Measurements from ENCODE around the gene UBR3.
"Not testable (repeated sequence)": the region's sequence is repeated elsewhere in the genome, so short reads cannot be mapped to it uniquely, and the experiment has no call there.

The UBR3 gene

GRCh38 chr2:169822785-169823392 lies 4.4 kb upstream of the UBR3 start:
- peak; percentile 28 for DNase-seq

- no peak for DNase-seq
Measured at GRCh38 chr2:169823996-169824372, 3.3 kb upstream of the UBR3 start.

- peak; percentile 80 for DNase-seq
Measured at GRCh38 chr2:169824373-169825333, 2.6 kb upstream of the UBR3 start, which contains the start of gene METTL5. Gene METTL5 (minus strand): TSS chr2:169824905. CDS start chr2:169824597, 308 bp downstream.

GRCh38 chr2:169828141-169828811 lies 1.0 kb downstream of the UBR3 start:
- peak; percentile 67 for DNase-seq

- DNase-seq, result no peak
Measured at GRCh38 chr2:169834401-169834800, 7.1 kb downstream of the UBR3 start.

- no peak for DNase-seq
Measured at GRCh38 chr2:169838743-169839489, 11.7 kb downstream of the UBR3 start.

GRCh38 chr2:169839954-169840746 lies 12.9 kb downstream of the UBR3 start:
- DNase-seq, result no peak

GRCh38 chr2:169840747-169841142 lies 13.5 kb downstream of the UBR3 start:
- DNase-seq, result no peak

GRCh38 chr2:169841625-169842024 lies 14.4 kb downstream of the UBR3 start:
- DNase-seq, result not testable (repeated sequence)

- no peak for DNase-seq
Measured at GRCh38 chr2:169845016-169845415, 17.8 kb downstream of the UBR3 start.

GRCh38 chr2:169848959-169849693 lies 21.9 kb downstream of the UBR3 start:
- DNase-seq, result not testable (repeated sequence)

- no peak for DNase-seq
Measured at GRCh38 chr2:169849710-169850109, 22.5 kb downstream of the UBR3 start.

GRCh38 chr2:169853041-169853668 lies 25.9 kb downstream of the UBR3 start:
- DNase-seq, result no peak

- not testable (repeated sequence) for DNase-seq
Measured at GRCh38 chr2:169855281-169856258, 28.3 kb downstream of the UBR3 start.

GRCh38 chr2:169859423-169859822 lies 32.2 kb downstream of the UBR3 start:
- no peak for DNase-seq

GRCh38 chr2:169860149-169860548 lies 32.9 kb downstream of the UBR3 start:
- no peak for DNase-seq

GRCh38 chr2:169862816-169863215 lies 35.6 kb downstream of the UBR3 start:
- DNase-seq, result no peak

GRCh38 chr2:169865492-169865891 lies 38.2 kb downstream of the UBR3 start:
- DNase-seq, result no peak

- not testable (repeated sequence) for DNase-seq
Measured at GRCh38 chr2:169866230-169866629, 39.0 kb downstream of the UBR3 start.

All from EL (cell line).